GM19238 (cell line): ENCODE measurements around the gene MAP3K12.
"Not testable (repeated sequence)": the region's sequence is repeated elsewhere in the genome, so short reads cannot be mapped to it uniquely, and the experiment has no call there.

Experiments used
- DNase-seq: peaks from one replicate; pipeline ENCODE4 v3.0.0; 2011; ENCODE audit warnings: low spot score; ENCODE audit not compliant: insufficient read length

MAP3K12 gene, protein sequence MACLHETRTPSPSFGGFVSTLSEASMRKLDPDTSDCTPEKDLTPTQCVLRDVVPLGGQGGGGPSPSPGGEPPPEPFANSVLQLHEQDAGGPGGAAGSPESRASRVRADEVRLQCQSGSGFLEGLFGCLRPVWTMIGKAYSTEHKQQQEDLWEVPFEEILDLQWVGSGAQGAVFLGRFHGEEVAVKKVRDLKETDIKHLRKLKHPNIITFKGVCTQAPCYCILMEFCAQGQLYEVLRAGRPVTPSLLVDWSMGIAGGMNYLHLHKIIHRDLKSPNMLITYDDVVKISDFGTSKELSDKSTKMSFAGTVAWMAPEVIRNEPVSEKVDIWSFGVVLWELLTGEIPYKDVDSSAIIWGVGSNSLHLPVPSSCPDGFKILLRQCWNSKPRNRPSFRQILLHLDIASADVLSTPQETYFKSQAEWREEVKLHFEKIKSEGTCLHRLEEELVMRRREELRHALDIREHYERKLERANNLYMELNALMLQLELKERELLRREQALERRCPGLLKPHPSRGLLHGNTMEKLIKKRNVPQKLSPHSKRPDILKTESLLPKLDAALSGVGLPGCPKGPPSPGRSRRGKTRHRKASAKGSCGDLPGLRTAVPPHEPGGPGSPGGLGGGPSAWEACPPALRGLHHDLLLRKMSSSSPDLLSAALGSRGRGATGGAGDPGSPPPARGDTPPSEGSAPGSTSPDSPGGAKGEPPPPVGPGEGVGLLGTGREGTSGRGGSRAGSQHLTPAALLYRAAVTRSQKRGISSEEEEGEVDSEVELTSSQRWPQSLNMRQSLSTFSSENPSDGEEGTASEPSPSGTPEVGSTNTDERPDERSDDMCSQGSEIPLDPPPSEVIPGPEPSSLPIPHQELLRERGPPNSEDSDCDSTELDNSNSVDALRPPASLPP

GRCh38 chr12:53499266-53500141 is at the start of gene MAP3K12:
MAP3K12 (minus strand) TSS chr12:53499458; CDS start chr12:53487391, 12,067 bp downstream.
- no peak for DNase-seq

DNA sequence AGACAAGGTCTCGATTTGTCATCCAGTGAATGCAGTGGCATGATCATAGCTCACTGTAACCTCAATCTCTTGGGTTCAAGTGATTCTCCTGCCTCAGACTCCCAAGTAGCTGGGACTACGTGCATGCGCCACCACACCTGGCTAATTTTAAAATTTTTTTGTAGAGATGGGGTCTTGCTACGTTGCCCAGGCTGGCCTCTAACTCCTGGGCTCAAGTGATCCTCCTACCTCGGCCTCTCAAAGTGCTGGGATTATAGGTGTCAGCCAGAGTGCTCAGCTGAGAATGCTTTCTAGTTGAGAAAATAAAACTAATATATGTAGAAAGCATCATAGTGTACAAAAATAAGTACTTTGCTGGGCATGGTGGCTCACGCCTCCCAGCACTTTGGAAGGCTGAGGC is 49.1 kb upstream of the MAP3K12 start:
- DNase-seq = not testable (repeated sequence)

- peak; percentile 54 for DNase-seq
These were observed 44.3 kb upstream of the MAP3K12 start for GRCh38 chr12:53543539-53543938.

DNA sequence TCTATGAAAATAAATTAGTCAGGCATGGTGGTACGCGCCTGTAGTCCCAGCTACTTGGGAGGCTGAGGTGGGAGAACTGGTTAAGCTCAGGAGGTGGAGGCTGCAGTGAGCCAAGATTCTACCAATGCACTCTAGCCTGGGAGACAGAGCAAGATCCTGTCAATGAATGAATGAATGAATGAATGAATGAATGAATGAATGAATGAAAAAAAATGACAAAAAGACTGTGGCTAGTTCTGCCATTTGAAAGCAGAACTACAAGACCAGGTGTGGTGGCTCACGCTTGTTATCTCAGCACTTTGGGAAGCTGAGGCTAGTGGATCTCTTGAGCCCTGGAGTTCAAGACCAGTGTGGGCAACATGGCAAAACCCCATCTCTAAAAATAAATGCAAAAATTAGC is 40.3 kb upstream of the MAP3K12 start:
- DNase-seq = no peak

- no peak for DNase-seq
These were observed 39.0 kb upstream of the MAP3K12 start for GRCh38 chr12:53538209-53538689.

DNA sequence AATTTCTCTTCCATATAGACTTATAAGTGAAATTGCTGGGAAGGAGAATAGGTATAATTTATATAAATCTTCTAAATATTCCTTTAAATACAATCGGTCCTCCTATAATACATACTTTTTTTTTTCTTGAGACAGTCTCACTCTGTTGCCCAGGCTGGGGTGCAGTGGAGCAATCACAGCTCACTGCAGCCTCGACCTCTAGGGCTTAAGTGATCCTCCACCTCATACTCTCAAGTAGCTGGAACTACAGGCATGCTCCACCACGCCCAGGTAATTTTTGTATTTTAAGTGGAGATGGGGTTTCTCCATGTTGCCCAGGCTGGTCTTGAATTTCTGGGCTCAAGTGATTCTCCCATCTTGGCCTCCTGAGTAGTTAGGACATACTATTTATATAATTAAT is 37.7 kb upstream of the MAP3K12 start:
- no peak for DNase-seq

DNA sequence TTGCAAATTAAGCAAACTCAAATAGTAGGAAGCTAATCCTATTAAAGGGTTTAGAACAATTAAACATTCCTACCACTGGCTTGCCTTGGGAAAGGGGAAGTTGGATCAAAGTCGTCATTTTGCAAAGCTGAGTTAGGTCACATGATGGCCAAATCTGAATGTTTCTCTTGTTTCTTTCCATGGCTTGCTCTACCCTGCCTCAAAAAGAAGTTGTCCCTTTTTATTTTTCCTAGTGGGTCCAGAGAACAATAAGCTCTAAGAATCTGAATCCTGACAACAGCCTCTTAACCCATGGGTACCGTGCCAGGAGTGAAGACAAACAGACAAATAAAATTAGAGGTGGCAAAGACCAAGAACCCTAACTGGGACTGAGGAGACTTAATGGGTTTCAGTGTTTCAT is 34.2 kb upstream of the MAP3K12 start:
- DNase-seq = no peak

- DNase-seq = no peak
These were observed 33.5 kb upstream of the MAP3K12 start for GRCh38 chr12:53532524-53533445.

DNA sequence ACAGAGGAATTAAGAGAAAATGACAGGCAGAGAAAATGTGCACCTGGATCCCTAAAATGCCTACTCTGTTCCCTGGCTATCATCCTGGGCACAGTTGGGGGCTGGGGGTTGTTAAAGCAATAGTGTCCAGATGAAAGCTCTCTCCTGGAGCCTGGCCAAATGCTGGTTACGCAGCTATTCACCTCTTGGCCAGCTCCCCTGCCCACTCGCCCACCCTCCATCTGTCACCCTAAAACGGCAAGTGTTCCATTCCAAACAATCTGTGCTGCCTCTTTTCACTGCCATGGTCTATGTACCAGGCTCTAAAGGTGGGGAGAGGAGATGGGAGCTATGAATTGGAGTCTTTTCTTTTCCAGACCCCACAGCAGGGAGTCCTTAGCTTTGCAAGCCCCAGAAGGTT is 32.8 kb upstream of the MAP3K12 start:
- DNase-seq = no peak

DNA sequence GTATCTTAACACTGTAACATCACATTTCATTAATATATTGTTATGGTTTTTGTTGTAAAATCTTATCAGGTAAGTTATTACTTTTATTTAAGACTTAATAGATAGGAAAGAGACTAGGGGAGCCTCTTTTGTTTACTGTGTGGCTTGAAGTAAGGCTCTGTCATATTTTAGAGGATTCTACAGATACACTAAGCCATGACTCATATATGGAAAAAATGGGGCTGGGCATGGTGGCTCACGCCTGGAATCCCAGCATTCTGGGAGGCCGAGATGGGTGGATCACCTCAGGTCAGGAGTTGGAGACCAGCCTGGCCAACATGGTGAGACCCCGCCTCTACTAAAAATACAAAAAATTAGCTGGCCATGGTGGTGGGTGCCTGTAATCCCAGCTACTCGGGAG is 31.7 kb upstream of the MAP3K12 start:
- DNase-seq = no peak

- no peak for DNase-seq
These were observed 30.8 kb upstream of the MAP3K12 start for GRCh38 chr12:53530061-53530460.

GRCh38 chr12:53524476-53524875 is 25.2 kb upstream of the MAP3K12 start:
- no peak for DNase-seq

DNA sequence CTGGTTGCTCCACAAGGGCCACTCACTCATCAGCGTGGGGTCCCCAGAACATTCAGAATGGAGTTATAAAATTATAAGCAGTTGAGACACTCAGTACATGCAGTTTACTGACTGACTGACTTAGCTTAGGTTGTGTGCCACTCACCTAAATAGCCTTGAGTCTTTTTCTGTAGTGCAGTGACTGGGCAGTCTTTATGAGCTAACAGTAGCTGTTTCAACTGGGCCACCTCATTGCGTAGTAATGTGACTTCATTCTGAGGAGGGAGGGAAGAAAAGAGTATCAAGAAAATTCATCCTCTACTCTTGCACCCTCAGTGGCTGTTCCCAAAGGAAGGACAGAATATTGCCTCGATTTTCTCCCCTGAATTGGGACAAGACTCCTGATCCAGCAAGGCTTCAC is 23.9 kb upstream of the MAP3K12 start:
- DNase-seq = no peak

DNA sequence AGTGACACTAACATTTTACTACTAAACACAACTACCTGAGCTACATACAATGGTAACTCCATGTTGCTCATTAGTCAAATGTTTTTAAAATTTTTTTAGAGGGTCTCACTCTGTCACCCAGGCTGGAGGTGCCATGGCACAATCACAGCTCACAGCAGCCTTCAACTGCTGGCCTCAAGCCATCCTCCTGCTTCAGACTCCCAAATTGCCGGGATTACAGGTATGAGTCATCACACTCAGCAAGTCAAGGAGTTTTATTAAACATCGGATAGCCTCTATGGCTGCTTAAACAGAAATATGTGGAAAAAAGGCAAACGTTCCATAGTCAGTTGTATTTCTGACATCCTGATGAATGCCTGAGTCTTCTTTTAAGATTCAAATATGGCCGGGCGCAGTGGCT is 19.1 kb upstream of the MAP3K12 start:
- no peak for DNase-seq

DNA sequence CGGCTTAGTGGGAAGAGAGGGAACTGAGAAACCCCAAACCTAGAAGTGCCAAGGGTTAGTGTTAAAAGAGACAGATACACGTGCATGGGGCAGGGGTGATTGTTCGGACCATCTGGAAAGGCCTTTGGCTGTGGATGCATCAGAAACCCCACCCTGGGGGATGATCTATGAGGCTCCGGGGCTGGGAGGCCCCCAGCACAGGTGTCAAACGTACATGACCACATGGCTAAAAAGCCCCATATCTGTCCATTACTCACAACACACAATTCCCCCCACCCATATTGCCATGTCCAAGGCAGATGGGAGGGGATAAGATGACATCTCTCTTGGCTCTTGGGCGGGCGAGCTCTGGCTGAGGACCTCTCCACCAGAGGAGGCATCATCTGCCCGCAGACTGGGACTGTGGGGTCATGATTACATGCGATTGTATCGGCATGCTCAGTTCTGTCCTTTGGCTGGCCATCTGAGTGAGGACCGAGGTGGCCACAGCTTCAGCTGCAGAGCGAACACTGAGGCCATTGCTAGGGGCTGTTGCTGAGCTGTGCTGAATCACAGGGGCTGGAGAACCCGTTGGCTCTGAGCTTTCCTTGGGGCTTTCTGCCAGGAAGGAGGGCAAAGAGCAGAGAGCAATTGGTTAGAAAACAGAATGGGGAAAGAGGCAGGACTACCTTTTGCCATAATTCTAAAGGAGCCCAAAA is 17.6 kb upstream of the MAP3K12 start:
- DNase-seq = no peak

DNA sequence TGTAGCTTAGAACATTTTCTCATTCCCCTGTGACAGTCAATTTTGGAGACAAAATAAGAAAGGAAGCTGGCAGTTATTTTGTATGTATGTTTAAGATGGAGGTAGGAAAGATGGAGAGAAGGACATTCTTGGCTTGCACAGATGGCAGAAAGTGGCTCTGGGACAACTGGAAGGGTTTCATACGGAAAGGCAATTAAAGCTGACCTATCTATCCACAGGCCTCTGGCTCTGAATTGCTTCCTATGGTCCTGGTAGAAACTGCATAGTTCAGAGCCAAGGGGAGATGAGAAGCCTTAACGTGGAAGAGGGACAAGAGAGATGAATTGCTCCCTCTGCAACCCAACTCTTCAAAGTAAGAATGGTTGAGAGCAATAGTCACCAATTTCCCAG is 16.0 kb upstream of the MAP3K12 start:
- DNase-seq = no peak

GRCh38 chr12:53514628-53515290 is 15.5 kb upstream of the MAP3K12 start:
- no peak for DNase-seq

- no peak for DNase-seq
These were observed 14.6 kb upstream of the MAP3K12 start for GRCh38 chr12:53513712-53514410.
